ENCODE results near the gene JADE2. TPM values are rescaled to one million over a fixed set of nuclear protein-coding genes. Genes with fewer than 3 reads are reported as not detected.
A peak's percentile ranks its signal among the peaks of the same experiment; 100 is the strongest.

Gene JADE2
- total RNA-seq (10 to 100 TPM; 45.5 to 51.6 (median 48.3) TPM), polyA plus RNA-seq (18.6 TPM)
- long read RNA-seq, donor 1, partial matches to known transcripts, result 5 of 42 reads
- long read RNA-seq, donor 1, other reads (novel, unspliced or antisense), result 36 of 42 reads
- long read RNA-seq, donor 2, partial matches to known transcripts, result 2 of 18 reads
- long read RNA-seq, donor 2, other reads (novel, unspliced or antisense), result 16 of 18 reads
- long read RNA-seq, donor 3, full-length matches to known transcripts, result 2 of 36 reads
- long read RNA-seq, donor 3, partial matches to known transcripts, result 3 of 36 reads
- long read RNA-seq, donor 3, other reads (novel, unspliced or antisense), result 31 of 36 reads
- long read RNA-seq, donor 4, full-length matches to known transcripts, result 1 of 18 reads
- long read RNA-seq, donor 4, partial matches to known transcripts, result 1 of 18 reads
- long read RNA-seq, donor 4, other reads (novel, unspliced or antisense), result 16 of 18 reads

DNA sequence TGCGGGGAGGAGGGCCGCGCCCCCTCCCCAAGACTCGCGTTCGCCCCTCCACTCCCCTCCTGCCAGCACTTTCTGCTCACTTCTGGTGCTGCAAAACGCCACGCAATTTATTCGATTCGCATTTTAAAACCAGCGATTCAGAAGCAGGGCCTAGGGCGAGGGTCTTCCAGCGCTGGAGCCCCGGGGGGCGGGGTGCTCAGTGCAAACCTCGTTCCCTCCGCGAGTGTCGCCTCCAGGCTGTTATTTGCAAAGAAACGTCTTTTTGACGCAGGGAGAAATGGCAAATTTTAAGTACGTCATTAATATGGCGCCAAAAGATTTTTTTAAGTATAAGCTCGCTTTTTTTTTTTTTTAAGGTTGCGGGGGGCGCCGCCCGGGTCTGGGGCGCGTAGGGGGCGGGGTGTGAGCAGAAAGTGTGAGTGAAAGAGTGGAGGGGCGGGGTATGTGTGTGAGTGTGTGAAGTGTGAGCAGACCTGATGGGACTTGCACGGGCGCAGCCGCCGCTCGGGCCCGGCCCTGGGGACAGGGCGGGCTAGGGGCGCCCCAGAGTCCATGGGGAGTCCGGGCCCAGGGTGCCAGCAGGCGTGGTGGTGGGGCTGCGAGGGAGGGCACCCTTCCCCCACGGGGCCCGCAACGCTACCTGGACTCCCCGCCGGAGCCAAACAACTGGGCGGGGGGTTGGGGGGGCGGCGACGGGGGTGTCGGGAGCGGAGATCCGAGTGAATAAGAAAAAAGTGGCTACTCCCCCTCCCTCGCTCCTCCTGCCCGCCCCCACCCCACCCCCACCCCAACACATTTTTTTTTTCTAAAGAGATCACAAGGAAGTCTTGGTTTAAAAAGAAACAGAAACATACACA is at the start of gene JADE2:
Gene JADE2, plus strand, starts transcription at position 845 of the 857 bp plus-strand sequence. CDS start 10,188 bp downstream, outside the sequence.
- peak within 1 kb of the TSS; percentile 100 for H3K27ac ChIP-seq (ENCODE audit: low read length)
- WGBS, result under 1% methylated on average over 57 of the region's 57 CpGs
- no peaks in the 10 kb centered on the region for H3K9me3 ChIP-seq (ENCODE audit: control insufficient read depth, low read length)
- peaks cover 12% of the 10 kb centered on the region for H3K4me1 ChIP-seq (ENCODE audit: control insufficient read depth, insufficient read depth, low read length)
- intact Hi-C loops (cut with DNase I), result loop anchor here (2.0 to 10.0 kb wide), 7 partner anchors 52 to 113 kb away; partner anchors contain the start of gene CDKN2AIPNL (in 2 of the 4)
- ATAC-seq (peak; percentile 59 to 66), DNase-seq (peak; percentile 80 to 92 (median 90))
- H3K4me3 ChIP-seq (ENCODE audit: low read length), result peak within 1 kb of the TSS; percentile 95
- no peaks in the 10 kb centered on the region for H3K27me3 ChIP-seq (ENCODE audit: control insufficient read depth, insufficient read depth)

DNA sequence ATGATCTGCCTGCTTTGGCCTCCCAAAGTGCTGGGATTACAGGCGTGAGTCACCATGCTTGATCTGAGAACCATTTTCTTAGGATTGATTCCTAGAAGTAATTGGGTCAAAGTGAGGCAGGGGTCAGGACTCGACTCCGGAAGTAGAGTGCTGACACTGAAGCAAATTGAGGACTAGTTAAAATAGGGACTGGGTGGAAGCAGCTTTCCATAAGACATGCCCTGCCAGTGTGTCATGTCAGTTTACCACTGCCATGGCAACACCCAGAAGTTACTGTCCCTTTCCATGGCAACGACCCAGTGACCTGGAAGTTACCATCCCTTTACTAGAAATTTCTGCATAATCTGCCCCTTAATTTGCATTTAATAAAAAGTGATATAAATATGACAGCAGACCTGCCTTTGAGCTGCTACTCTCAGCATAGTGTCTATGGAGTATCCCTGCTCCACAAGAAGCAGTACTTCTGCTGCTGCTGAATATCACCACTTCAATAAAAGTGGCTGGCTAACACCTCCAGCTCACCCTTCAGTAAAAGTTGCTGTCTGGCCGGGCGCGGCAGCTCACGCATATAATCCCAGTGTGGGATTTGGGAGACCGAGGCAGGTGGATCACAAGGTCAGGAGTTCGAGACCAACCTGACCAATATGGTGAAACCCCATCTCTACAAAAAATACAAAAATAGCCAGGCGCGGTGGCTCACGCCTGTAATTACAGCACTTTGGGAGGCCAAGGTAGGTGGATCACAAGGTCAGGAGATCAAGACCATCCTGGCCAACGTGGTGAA is 47.8 kb upstream of the JADE2 start:
- Histone ChIP-seq H3K9me3 (ENCODE audit: control insufficient read depth, low read length) (no peaks in the 10 kb centered on the region), H3K27ac (ENCODE audit: low read length) (no peak overlapping the region), H3K4me3 (ENCODE audit: low read length) (no peak overlapping the region), H3K27me3 (ENCODE audit: control insufficient read depth, insufficient read depth) (no peaks in the 10 kb centered on the region), H3K4me1 (ENCODE audit: control insufficient read depth, insufficient read depth, low read length) (no peaks in the 10 kb centered on the region)
- intact Hi-C loops (cut with DNase I), result no loop called here
- WGBS, result 89% methylated on average over 14 of the region's 14 CpGs
- ATAC-seq, result no peak
- DNase-seq, result peak in 1 of 3 donors; percentile 24

DNA sequence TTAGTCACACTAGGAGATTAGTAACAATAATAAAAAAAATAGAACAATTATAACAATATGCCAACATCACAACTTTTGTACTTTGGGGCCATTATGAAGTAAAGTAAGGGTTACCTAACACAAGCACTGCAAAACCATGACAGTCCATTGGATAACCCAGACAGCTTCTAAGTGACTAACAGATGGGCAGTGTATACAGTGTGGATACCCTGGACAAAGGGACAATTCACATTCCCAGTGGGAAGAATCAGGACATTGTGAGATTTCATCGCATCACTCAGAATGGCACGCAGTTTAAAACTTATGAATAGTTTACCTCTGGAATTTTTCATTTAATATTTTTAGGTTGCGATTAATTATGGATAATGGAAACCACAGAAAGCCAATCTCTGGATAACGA is 45.6 kb upstream of the JADE2 start:
- Histone ChIP-seq H3K9me3 (ENCODE audit: control insufficient read depth, low read length) (no peaks in the 10 kb centered on the region), H3K27me3 (ENCODE audit: control insufficient read depth, insufficient read depth) (no peaks in the 10 kb centered on the region), H3K4me1 (ENCODE audit: control insufficient read depth, insufficient read depth, low read length) (no peaks in the 10 kb centered on the region), H3K27ac (ENCODE audit: low read length) (no peak overlapping the region), H3K4me3 (ENCODE audit: low read length) (no peak overlapping the region)
- 87% methylated on average over 4 of the region's 4 CpGs for WGBS
- ATAC-seq, result no peak
- intact Hi-C loops (cut with DNase I), result no loop called here
- no peak for DNase-seq

DNA sequence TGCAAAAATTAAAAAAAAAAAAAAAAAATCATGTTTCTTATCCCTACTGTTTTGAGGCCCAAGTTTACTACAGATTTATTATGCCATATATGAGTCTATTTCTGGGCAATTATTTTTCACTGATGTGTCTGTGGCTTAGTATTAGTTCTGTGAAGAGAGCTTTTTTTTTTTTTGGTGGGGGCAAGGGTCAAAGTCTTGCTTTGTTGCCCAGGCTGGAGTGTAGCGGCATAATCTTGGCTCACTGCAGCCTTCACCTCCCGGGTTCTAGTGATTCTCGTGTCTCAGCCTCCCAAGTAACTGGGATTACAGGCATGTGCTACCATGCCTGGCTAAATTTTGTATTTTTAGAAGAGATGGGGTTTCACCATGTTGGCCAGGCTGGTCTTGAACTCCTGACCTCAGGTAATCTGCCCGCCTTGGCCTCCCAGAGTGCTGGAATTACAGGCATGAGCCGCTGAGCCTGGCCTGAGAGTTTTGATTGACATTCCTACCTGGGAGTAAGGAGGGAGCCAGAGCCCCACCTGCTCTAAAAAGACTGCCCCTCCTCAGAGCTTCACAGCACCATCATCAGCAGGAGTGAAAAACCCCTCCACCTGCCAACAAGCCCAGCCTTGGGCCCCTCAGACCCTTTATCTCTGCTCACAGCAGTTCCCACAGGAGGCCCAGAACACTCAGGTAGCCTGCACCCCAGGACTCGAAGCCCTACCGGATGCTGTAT is 36.1 kb upstream of the JADE2 start:
- ATAC-seq (no peak), DNase-seq (no peak)
- H3K27ac ChIP-seq (ENCODE audit: low read length), result no peak overlapping the region
- intact Hi-C loops (cut with DNase I), result no loop called here
- 89% methylated on average over 7 of the region's 7 CpGs for WGBS
- no peaks in the 10 kb centered on the region for H3K27me3 ChIP-seq (ENCODE audit: control insufficient read depth, insufficient read depth)
- no peak overlapping the region for H3K4me3 ChIP-seq (ENCODE audit: low read length)
- H3K9me3 ChIP-seq (ENCODE audit: control insufficient read depth, low read length), result no peaks in the 10 kb centered on the region
- H3K4me1 ChIP-seq (ENCODE audit: control insufficient read depth, insufficient read depth, low read length), result no peaks in the 10 kb centered on the region

DNA sequence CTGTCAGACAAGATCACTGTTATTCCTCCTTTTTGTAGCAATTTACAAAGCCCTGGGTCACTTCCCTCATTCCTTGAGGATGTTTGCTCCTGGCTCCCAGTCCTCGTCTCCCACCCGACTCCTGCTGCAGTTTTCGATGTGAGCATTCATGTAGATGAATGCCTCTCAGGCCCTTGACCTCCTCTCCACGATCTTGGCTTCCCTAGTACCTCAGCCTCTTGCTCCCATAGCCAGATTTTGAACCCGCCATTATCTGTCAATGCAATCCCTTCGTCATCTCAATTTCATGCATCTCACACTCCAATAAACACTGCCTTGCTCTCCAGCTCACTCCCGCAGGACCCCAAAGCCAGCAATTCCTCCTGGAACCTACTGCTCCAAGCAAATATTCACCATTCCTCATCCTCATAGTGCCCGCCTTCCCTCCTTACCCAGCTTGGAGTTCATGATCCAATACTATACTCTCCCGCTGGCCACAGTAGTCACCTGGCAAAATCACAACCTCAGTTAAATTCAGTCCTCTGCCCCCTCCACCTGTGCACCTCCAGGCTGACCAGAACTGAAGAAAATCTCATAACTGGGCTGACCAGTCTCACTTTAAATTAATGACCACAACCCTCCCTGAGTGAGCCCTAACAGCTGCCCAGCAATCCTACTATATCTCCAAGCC is 35.1 kb upstream of the JADE2 start:
- H3K4me3 ChIP-seq (ENCODE audit: low read length), result no peak overlapping the region
- intact Hi-C loops (cut with DNase I), result no loop called here
- H3K27ac ChIP-seq (ENCODE audit: low read length), result no peak overlapping the region
- 78% methylated on average over 9 of the region's 9 CpGs for WGBS
- H3K9me3 ChIP-seq (ENCODE audit: control insufficient read depth, low read length), result no peaks in the 10 kb centered on the region
- ATAC-seq, result no peak
- H3K27me3 ChIP-seq (ENCODE audit: control insufficient read depth, insufficient read depth), result no peaks in the 10 kb centered on the region
- H3K4me1 ChIP-seq (ENCODE audit: control insufficient read depth, insufficient read depth, low read length), result no peaks in the 10 kb centered on the region
- no peak for DNase-seq

DNA sequence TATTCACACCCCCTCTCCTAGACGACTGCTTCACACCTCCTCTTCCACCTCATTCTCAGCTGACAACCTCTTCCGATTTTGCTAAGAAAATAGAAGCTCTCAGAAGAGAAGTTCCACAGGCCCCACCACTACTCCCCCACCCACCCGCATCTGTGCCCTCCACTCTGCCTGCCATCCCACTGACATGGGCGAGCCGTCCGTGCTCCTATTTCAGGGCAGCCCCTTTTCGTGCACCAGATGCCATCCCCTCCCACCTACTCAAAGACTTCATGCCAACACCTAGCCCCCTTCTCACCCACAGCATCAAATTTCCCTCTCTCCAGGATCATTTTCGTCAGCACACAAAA is 34.6 kb upstream of the JADE2 start:
- Histone ChIP-seq H3K27ac (ENCODE audit: low read length) (no peak overlapping the region), H3K9me3 (ENCODE audit: control insufficient read depth, low read length) (no peaks in the 10 kb centered on the region), H3K27me3 (ENCODE audit: control insufficient read depth, insufficient read depth) (no peaks in the 10 kb centered on the region), H3K4me1 (ENCODE audit: control insufficient read depth, insufficient read depth, low read length) (no peaks in the 10 kb centered on the region), H3K4me3 (ENCODE audit: low read length) (no peak overlapping the region)
- ATAC-seq, result no peak
- intact Hi-C loops (cut with DNase I), result no loop called here
- no peak for DNase-seq
- 72% methylated on average over 8 of the region's 8 CpGs for WGBS

DNA sequence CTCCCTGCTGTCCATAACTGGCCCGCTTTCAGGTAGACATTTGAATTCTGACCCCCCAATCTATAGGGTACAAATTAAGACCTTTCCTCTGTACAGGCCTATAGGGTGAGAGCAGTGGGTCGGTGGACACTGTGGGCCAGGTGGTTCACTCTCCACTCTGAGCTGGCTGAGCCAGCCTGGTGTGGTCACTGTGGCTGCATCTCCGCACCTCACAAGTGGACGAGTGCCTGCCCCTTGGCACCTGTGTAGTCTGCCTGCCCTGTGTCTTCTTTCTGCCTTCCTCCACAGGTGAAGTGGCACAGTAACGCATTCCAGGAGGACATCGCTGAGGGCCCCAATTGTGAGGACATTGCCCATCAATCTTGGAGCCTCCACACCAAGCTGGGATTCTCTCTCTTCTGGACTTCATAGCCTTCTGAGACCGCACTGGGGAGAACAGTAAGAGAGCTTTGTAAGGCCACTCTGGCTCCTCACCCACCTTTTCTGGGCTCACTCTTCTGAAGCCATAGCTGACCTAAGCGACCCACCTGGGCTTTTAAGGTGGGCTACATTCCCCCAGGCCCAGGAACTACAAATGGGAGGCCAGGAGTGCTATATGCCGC is 33.5 kb upstream of the JADE2 start:
- WGBS, result 94% methylated on average over 9 of the region's 9 CpGs
- no peak for DNase-seq

DNA sequence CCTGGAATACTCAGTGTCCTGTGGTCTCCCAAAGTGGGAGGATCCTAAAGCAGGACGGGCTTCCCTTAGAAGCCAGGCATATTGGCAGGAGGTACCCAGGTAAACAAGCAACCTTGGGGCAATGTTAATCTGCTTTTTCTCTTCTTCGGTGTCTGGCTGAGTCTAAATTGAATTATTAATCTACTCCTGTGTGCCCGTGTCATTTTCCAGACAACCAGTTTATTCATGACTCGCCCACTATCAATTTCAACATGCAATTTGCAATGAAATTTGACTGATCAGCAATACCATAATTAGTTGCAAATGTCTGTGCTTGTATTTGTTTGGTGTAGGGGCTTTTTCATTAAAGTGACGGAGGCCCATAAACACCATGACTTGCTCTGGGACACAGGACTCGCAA is 32.9 kb upstream of the JADE2 start:
- H3K27me3 ChIP-seq (ENCODE audit: control insufficient read depth, insufficient read depth), result no peaks in the 10 kb centered on the region
- no peak for ATAC-seq
- H3K27ac ChIP-seq (ENCODE audit: low read length), result no peak overlapping the region
- no peaks in the 10 kb centered on the region for H3K9me3 ChIP-seq (ENCODE audit: control insufficient read depth, low read length)
- intact Hi-C loops (cut with DNase I), result no loop called here
- WGBS, result 91% methylated on average over 6 of the region's 6 CpGs
- no peak overlapping the region for H3K4me3 ChIP-seq (ENCODE audit: low read length)
- no peak for DNase-seq
- H3K4me1 ChIP-seq (ENCODE audit: control insufficient read depth, insufficient read depth, low read length), result no peaks in the 10 kb centered on the region

More for the DNA sequence above, 33.5 kb upstream of the JADE2 start:
- Histone ChIP-seq H3K9me3 (ENCODE audit: control insufficient read depth, low read length) (no peaks in the 10 kb centered on the region), H3K4me3 (ENCODE audit: low read length) (no peak overlapping the region), H3K4me1 (ENCODE audit: control insufficient read depth, insufficient read depth, low read length) (no peaks in the 10 kb centered on the region), H3K27me3 (ENCODE audit: control insufficient read depth, insufficient read depth) (no peaks in the 10 kb centered on the region), H3K27ac (ENCODE audit: low read length) (no peak overlapping the region)
- intact Hi-C loops (cut with DNase I), result no loop called here
- ATAC-seq, result no peak

DNA sequence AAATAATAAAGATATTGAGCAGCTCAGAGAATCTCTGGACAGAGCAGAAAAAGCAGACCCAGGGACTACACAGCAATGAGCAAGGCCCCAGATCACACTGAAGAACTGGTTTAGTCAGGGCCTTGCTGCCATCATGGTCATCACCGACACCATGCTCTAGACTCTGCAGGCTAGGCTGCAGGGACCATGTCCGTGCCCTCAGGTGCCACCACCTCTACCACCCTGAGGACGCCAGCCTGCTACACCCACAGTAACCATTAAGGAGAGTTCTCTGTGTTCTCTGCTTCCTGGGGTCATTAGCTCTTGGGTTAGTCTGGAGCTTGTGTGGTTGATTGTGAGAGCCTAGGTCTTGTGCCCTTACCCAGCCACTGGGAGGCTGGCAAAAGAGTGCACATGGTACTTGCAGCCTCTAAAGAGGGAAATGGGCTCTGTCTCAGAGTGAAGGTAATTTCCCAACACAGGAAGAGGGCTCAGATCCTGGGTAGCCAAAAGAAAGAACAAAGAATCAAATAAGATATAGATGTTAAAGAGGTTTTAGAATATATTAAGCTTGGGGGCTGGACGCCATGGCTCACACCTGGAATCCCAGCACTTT is 31.9 kb upstream of the JADE2 start:
- H3K4me1 ChIP-seq (ENCODE audit: control insufficient read depth, insufficient read depth, low read length), result no peaks in the 10 kb centered on the region
- H3K4me3 ChIP-seq (ENCODE audit: low read length), result no peak overlapping the region
- no peak for ATAC-seq
- no peak overlapping the region for H3K27ac ChIP-seq (ENCODE audit: low read length)
- intact Hi-C loops (cut with DNase I), result no loop called here
- no peak for DNase-seq
- WGBS, result 89% methylated on average over 4 of the region's 4 CpGs
- no peaks in the 10 kb centered on the region for H3K27me3 ChIP-seq (ENCODE audit: control insufficient read depth, insufficient read depth)
- H3K9me3 ChIP-seq (ENCODE audit: control insufficient read depth, low read length), result no peaks in the 10 kb centered on the region

Measured in right cardiac atrium (tissue), 5 donors.